ENCODE data around the gene DNAH2. TPM values are rescaled to one million over a fixed set of nuclear protein-coding genes. Genes with fewer than 3 reads are reported as not detected.
A peak's percentile ranks its signal among the peaks of the same experiment; 100 is the strongest.

DNAH2 gene
- total and polyA plus RNA-seq, 2 of the 13 experiments (the other 11 are each of a cell fraction or from before 2014, with no cell fraction given), result not detected

- TF ChIP-seq, protein P1, sequence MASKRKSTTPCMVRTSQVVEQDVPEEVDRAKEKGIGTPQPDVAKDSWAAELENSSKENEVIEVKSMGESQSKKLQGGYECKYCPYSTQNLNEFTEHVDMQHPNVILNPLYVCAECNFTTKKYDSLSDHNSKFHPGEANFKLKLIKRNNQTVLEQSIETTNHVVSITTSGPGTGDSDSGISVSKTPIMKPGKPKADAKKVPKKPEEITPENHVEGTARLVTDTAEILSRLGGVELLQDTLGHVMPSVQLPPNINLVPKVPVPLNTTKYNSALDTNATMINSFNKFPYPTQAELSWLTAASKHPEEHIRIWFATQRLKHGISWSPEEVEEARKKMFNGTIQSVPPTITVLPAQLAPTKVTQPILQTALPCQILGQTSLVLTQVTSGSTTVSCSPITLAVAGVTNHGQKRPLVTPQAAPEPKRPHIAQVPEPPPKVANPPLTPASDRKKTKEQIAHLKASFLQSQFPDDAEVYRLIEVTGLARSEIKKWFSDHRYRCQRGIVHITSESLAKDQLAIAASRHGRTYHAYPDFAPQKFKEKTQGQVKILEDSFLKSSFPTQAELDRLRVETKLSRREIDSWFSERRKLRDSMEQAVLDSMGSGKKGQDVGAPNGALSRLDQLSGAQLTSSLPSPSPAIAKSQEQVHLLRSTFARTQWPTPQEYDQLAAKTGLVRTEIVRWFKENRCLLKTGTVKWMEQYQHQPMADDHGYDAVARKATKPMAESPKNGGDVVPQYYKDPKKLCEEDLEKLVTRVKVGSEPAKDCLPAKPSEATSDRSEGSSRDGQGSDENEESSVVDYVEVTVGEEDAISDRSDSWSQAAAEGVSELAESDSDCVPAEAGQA (IDR thresholded peaks at IDR 0.05; ENCODE audit: low read depth), result peak; percentile 72; the same call in 1 of the 2 replicates
- TF ChIP-seq, protein P1 (CRISPR knock-in tag; IDR thresholded peaks at IDR 0.05; ENCODE audit: borderline replicate concordance), result no peak
- TF ChIP-seq PITX1 (CRISPR knock-in tag; IDR thresholded peaks at IDR 0.05) (peak; percentile 94), ZNF749 (CRISPR knock-in tag; IDR thresholded peaks at IDR 0.05; ENCODE audit: borderline replicate concordance) (no peak; the same call in 1 of the 2 replicates), TCF7 (IDR thresholded peaks at IDR 0.05; ENCODE audit: low read depth) (peak; percentile 47; the same call in 1 of the 2 replicates), ATF3 (CRISPR knock-in tag; IDR thresholded peaks at IDR 0.05) (peak; percentile 97), ZIK1 (CRISPR knock-in tag; IDR thresholded peaks at IDR 0.05; ENCODE audit: borderline replicate concordance, low read depth) (no peak), ZNF558 (CRISPR knock-in tag; IDR thresholded peaks at IDR 0.05; ENCODE audit: borderline replicate concordance) (peak; percentile 92; the same call in 1 of the 2 replicates), ZNF503 (CRISPR knock-in tag; IDR thresholded peaks at IDR 0.05) (peak; percentile 78; the same call in 1 of the 2 replicates), ZNF337 (CRISPR knock-in tag; IDR thresholded peaks at IDR 0.05; ENCODE audit: borderline replicate concordance, low read depth) (no peak), ZNF782 (CRISPR knock-in tag; IDR thresholded peaks at IDR 0.05; ENCODE audit: borderline replicate concordance) (no peak), PAF1 (CRISPR knock-in tag; IDR thresholded peaks at IDR 0.05) (no peak), ZNF451 (CRISPR knock-in tag; IDR thresholded peaks at IDR 0.05) (peak; percentile 34; the same call in 1 of the 2 replicates), SIN3A (IDR thresholded peaks at IDR 0.05; ENCODE audit: borderline replicate concordance, low read depth, low read length) (peak; percentile 99), THAP11 (CRISPR knock-in tag; IDR thresholded peaks at IDR 0.05) (peak; percentile 92), ZNF234 (CRISPR knock-in tag; conservative IDR thresholded peaks at IDR 0.05) (0 out of 2 replicates have a peak, but pooled peaks have one; percentile 50), ZNF660 (CRISPR knock-in tag; IDR thresholded peaks at IDR 0.05; ENCODE audit: borderline replicate concordance, low read depth) (no peak), MED1 (CRISPR knock-in tag; IDR thresholded peaks at IDR 0.05) (peak; percentile 96)
- TF ChIP-seq, protein P2, sequence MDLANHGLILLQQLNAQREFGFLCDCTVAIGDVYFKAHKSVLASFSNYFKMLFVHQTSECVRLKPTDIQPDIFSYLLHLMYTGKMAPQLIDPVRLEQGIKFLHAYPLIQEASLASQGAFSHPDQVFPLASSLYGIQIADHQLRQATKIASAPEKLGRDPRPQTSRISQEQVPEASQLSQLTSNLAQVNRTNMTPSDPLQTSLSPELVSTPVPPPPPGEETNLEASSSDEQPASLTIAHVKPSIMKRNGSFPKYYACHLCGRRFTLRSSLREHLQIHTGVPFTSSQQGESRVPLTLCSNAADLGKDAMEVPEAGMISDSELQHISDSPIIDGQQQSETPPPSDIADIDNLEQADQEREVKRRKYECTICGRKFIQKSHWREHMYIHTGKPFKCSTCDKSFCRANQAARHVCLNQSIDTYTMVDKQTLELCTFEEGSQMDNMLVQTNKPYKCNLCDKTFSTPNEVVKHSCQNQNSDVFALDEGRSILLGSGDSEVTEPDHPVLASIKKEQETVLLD (CRISPR knock-in tag; IDR thresholded peaks at IDR 0.05; ENCODE audit: low read depth), result peak; percentile 60; the same call in 1 of the 2 replicates
Measured at GRCh38 chr17:7836596-7837407, 119.3 kb downstream of the DNAH2 start (continued).
